ENCODE results near the gene BRIP1. TPM values are rescaled to one million over a fixed set of nuclear protein-coding genes. Genes with fewer than 3 reads are reported as not detected.

BRIP1 gene
- total and polyA plus RNA-seq, 7 experiments from 2014 or later = 0.64 to 19.9 (median 1.6) TPM

GRCh38 chr17:61734466-61734865, 128.9 kb downstream of the BRIP1 start:
- intact Hi-C loops (cut with micrococcal nuclease) = no loop called here
- Mint-ChIP-seq H3K27me3 (no peaks in the 10 kb centered on the region), H3K36me3 (peaks cover 6 to 24% (median 11%) of the 10 kb centered on the region in 5 donors), H3K4me3 (no peak overlapping the region), H3K27ac (no peak overlapping the region), H3K4me1 (no peaks in the 10 kb centered on the region), H3K9me3 (peaks cover 0 to 8% (median 3%) of the 10 kb centered on the region in 11 donors)
- Histone ChIP-seq H3K9me3 (ENCODE audit: control insufficient read depth in 2 of 3, low read length in 3 of 3) (no peaks in the 10 kb centered on the region), H3K27me3 (ENCODE audit: control insufficient read depth in 2 of 2, insufficient read depth in 2 of 2, low read length in 2 of 2) (no peaks in the 10 kb centered on the region), H3K4me3 (ENCODE audit: low read length) (no peak overlapping the region), H3K27ac (ENCODE audit: low read depth, low read length) (no peak overlapping the region), H3K4me1 (ENCODE audit: control insufficient read depth in 2 of 2, insufficient read depth in 2 of 2, low read length in 2 of 2) (no peaks in the 10 kb centered on the region), H3K36me3 (ENCODE audit: control insufficient read depth in 2 of 3, insufficient read depth in 3 of 3, low read length in 3 of 3) (no peaks in the 10 kb centered on the region)
- CTCF ChIA-PET = no interaction called here
- ATAC-seq (no peak), DNase-seq (no peak)
- POLR2A ChIA-PET = no interaction called here

- Histone ChIP-seq H3K4me3 (ENCODE audit: low read length) (no peak overlapping the region), H3K27ac (ENCODE audit: low read depth, low read length) (no peak overlapping the region), H3K9me3 (ENCODE audit: control insufficient read depth in 2 of 3, low read length in 3 of 3) (no peaks in the 10 kb centered on the region), H3K4me1 (ENCODE audit: control insufficient read depth in 2 of 2, insufficient read depth in 2 of 2, low read length in 2 of 2) (no peaks in the 10 kb centered on the region), H3K27me3 (ENCODE audit: control insufficient read depth in 2 of 2, insufficient read depth in 2 of 2, low read length in 2 of 2) (no peaks in the 10 kb centered on the region), H3K36me3 (ENCODE audit: control insufficient read depth in 2 of 3, insufficient read depth in 3 of 3, low read length in 3 of 3) (no peaks in the 10 kb centered on the region)
- no peak for ATAC-seq
- POLR2A ChIA-PET = no interaction called here
- Mint-ChIP-seq H3K9me3 (peaks cover 0 to 8% (median 3%) of the 10 kb centered on the region in 11 donors), H3K27ac (no peak overlapping the region), H3K27me3 (no peaks in the 10 kb centered on the region), H3K4me1 (no peaks in the 10 kb centered on the region), H3K4me3 (no peak overlapping the region), H3K36me3 (peaks cover 3 to 22% (median 11%) of the 10 kb centered on the region in 5 donors)
- DNase-seq = no peak
- intact Hi-C loops (cut with micrococcal nuclease) = no loop called here
- CTCF ChIA-PET = no interaction called here
These were observed 129.3 kb downstream of the BRIP1 start for GRCh38 chr17:61734012-61734411.

GRCh38 chr17:61733021-61733420, 130.3 kb downstream of the BRIP1 start:
- Histone ChIP-seq H3K27ac (ENCODE audit: low read depth, low read length) (no peak overlapping the region), H3K27me3 (ENCODE audit: control insufficient read depth in 2 of 2, insufficient read depth in 2 of 2, low read length in 2 of 2) (no peaks in the 10 kb centered on the region), H3K4me1 (ENCODE audit: control insufficient read depth in 2 of 2, insufficient read depth in 2 of 2, low read length in 2 of 2) (no peaks in the 10 kb centered on the region), H3K36me3 (ENCODE audit: control insufficient read depth in 2 of 3, insufficient read depth in 3 of 3, low read length in 3 of 3) (no peaks in the 10 kb centered on the region), H3K4me3 (ENCODE audit: low read length) (no peak overlapping the region), H3K9me3 (ENCODE audit: control insufficient read depth in 2 of 3, low read length in 3 of 3) (no peaks in the 10 kb centered on the region)
- Mint-ChIP-seq H3K27me3 (no peaks in the 10 kb centered on the region), H3K4me3 (no peak overlapping the region), H3K36me3 (peaks cover 0 to 20% (median 5%) of the 10 kb centered on the region in 5 donors), H3K9me3 (peaks cover 0 to 8% (median 3%) of the 10 kb centered on the region in 11 donors), H3K4me1 (peaks cover 0 to 6% (median 5%) of the 10 kb centered on the region in 7 donors), H3K27ac (no peak overlapping the region)
- CTCF ChIA-PET = no interaction called here
- POLR2A ChIA-PET = no interaction called here
- ATAC-seq = no peak
- intact Hi-C loops (cut with micrococcal nuclease) = no loop called here
- no peak for DNase-seq

GRCh38 chr17:61732169-61732568, 131.2 kb downstream of the BRIP1 start:
- ATAC-seq (no peak), DNase-seq (no peak)
- Histone ChIP-seq H3K27me3 (ENCODE audit: control insufficient read depth in 2 of 2, insufficient read depth in 2 of 2, low read length in 2 of 2) (no peaks in the 10 kb centered on the region), H3K4me3 (ENCODE audit: low read length) (no peak overlapping the region), H3K9me3 (ENCODE audit: control insufficient read depth in 2 of 3, low read length in 3 of 3) (no peaks in the 10 kb centered on the region), H3K27ac (ENCODE audit: low read depth, low read length) (no peak overlapping the region), H3K4me1 (ENCODE audit: control insufficient read depth in 2 of 2, insufficient read depth in 2 of 2, low read length in 2 of 2) (no peaks in the 10 kb centered on the region), H3K36me3 (ENCODE audit: control insufficient read depth in 2 of 3, insufficient read depth in 3 of 3, low read length in 3 of 3) (no peaks in the 10 kb centered on the region)
- no peak overlapping the region for H3K4me3 Mint-ChIP-seq
- CTCF ChIA-PET = no interaction called here
- POLR2A ChIA-PET = no interaction called here
- H3K27ac Mint-ChIP-seq = no peak overlapping the region
- no peaks in the 10 kb centered on the region for H3K27me3 Mint-ChIP-seq
- peaks cover 0 to 5% (median 0%) of the 10 kb centered on the region in 11 donors for H3K9me3 Mint-ChIP-seq
- H3K36me3 Mint-ChIP-seq = peaks cover 0 to 14% (median 0%) of the 10 kb centered on the region in 5 donors
- intact Hi-C loops (cut with micrococcal nuclease) = no loop called here
- peaks cover 0 to 6% (median 5%) of the 10 kb centered on the region in 7 donors for H3K4me1 Mint-ChIP-seq

- no peaks in the 10 kb centered on the region for H3K9me3 ChIP-seq (ENCODE audit: control insufficient read depth in 2 of 3, low read length in 3 of 3)
- intact Hi-C loops (cut with micrococcal nuclease) = no loop called here
- Mint-ChIP-seq H3K27me3 (no peaks in the 10 kb centered on the region), H3K36me3 (peaks cover 0 to 9% (median 0%) of the 10 kb centered on the region in 5 donors), H3K4me1 (peaks cover 0 to 6% (median 5%) of the 10 kb centered on the region in 7 donors), H3K4me3 (no peak overlapping the region), H3K9me3 (no peaks in the 10 kb centered on the region), H3K27ac (no peak overlapping the region)
- no peak for DNase-seq
- no peak overlapping the region for H3K27ac ChIP-seq (ENCODE audit: low read depth, low read length)
- ATAC-seq = no peak
- no peak overlapping the region for H3K4me3 ChIP-seq (ENCODE audit: low read length)
- ChIA-PET POLR2A (no interaction called here), CTCF (no interaction called here)
- H3K36me3 ChIP-seq (ENCODE audit: control insufficient read depth in 2 of 3, insufficient read depth in 3 of 3, low read length in 3 of 3) = no peaks in the 10 kb centered on the region
- no peaks in the 10 kb centered on the region for H3K4me1 ChIP-seq (ENCODE audit: control insufficient read depth in 2 of 2, insufficient read depth in 2 of 2, low read length in 2 of 2)
- no peaks in the 10 kb centered on the region for H3K27me3 ChIP-seq (ENCODE audit: control insufficient read depth in 2 of 2, insufficient read depth in 2 of 2, low read length in 2 of 2)
These were observed 132.0 kb downstream of the BRIP1 start for GRCh38 chr17:61731330-61731729.

- Histone ChIP-seq H3K27me3 (ENCODE audit: control insufficient read depth in 2 of 2, insufficient read depth in 2 of 2, low read length in 2 of 2) (no peaks in the 10 kb centered on the region), H3K4me1 (ENCODE audit: control insufficient read depth in 2 of 2, insufficient read depth in 2 of 2, low read length in 2 of 2) (no peaks in the 10 kb centered on the region), H3K36me3 (ENCODE audit: control insufficient read depth in 2 of 3, insufficient read depth in 3 of 3, low read length in 3 of 3) (no peaks in the 10 kb centered on the region), H3K27ac (ENCODE audit: low read depth, low read length) (no peak overlapping the region), H3K4me3 (ENCODE audit: low read length) (no peak overlapping the region), H3K9me3 (ENCODE audit: control insufficient read depth in 2 of 3, low read length in 3 of 3) (no peaks in the 10 kb centered on the region)
- no peaks in the 10 kb centered on the region for H3K9me3 Mint-ChIP-seq
- ChIA-PET POLR2A (no interaction called here), CTCF (no interaction called here)
- H3K27ac Mint-ChIP-seq = no peak overlapping the region
- H3K27me3 Mint-ChIP-seq = no peaks in the 10 kb centered on the region
- H3K36me3 Mint-ChIP-seq = peaks cover 0 to 9% (median 0%) of the 10 kb centered on the region in 5 donors
- peaks cover 0 to 6% (median 5%) of the 10 kb centered on the region in 7 donors for H3K4me1 Mint-ChIP-seq
- ATAC-seq (no peak), DNase-seq (no peak)
- intact Hi-C loops (cut with micrococcal nuclease) = no loop called here
- H3K4me3 Mint-ChIP-seq = no peak overlapping the region
These were observed 133.5 kb downstream of the BRIP1 start for GRCh38 chr17:61729690-61730268.

- CTCF ChIA-PET = no interaction called here
- Mint-ChIP-seq H3K27ac (no peak overlapping the region), H3K4me3 (no peak overlapping the region), H3K9me3 (no peaks in the 10 kb centered on the region), H3K27me3 (no peaks in the 10 kb centered on the region), H3K4me1 (peaks cover 0 to 6% (median 5%) of the 10 kb centered on the region in 7 donors), H3K36me3 (peaks cover 0 to 9% (median 0%) of the 10 kb centered on the region in 5 donors)
- Histone ChIP-seq H3K9me3 (ENCODE audit: control insufficient read depth in 2 of 3, low read length in 3 of 3) (no peaks in the 10 kb centered on the region), H3K36me3 (ENCODE audit: control insufficient read depth in 2 of 3, insufficient read depth in 3 of 3, low read length in 3 of 3) (no peaks in the 10 kb centered on the region), H3K27me3 (ENCODE audit: control insufficient read depth in 2 of 2, insufficient read depth in 2 of 2, low read length in 2 of 2) (no peaks in the 10 kb centered on the region), H3K4me3 (ENCODE audit: low read length) (no peak overlapping the region), H3K4me1 (ENCODE audit: control insufficient read depth in 2 of 2, insufficient read depth in 2 of 2, low read length in 2 of 2) (no peaks in the 10 kb centered on the region), H3K27ac (ENCODE audit: low read depth, low read length) (no peak overlapping the region)
- intact Hi-C loops (cut with micrococcal nuclease) = no loop called here
- ATAC-seq = no peak
- no peak for DNase-seq
- POLR2A ChIA-PET = no interaction called here
These were observed 135.0 kb downstream of the BRIP1 start for GRCh38 chr17:61728297-61728836.
